ENCODE results near the gene TEX54. TPM values are rescaled to one million over a fixed set of nuclear protein-coding genes. Genes with fewer than 3 reads are reported as not detected.
"Not testable (repeated sequence)": the region's sequence is repeated elsewhere in the genome, so short reads cannot be mapped to it uniquely, and the experiment has no call there.

The TEX54 gene
- total RNA-seq, 4 donors from 2014 or later, result not detected

- Histone ChIP-seq H3K36me3 (no peaks in the 10 kb centered on the region), H3K27ac (no peak overlapping the region), H3K9me3 (no peaks in the 10 kb centered on the region), H3K4me1 (peaks cover 0 to 7% (median 2%) of the 10 kb centered on the region in 4 donors), H3K27me3 (no peaks in the 10 kb centered on the region), H3K4me3 (no peak overlapping the region)
- no peak for DNase-seq
- WGBS, 2 donors (ENCODE audit: low coverage in 1 of 2), result 83 to 89% methylated on average over 1 to 4 of the region's 4 CpGs
- in situ Hi-C loops (cut with MboI; ENCODE audit: low pct_ligation_motif_present in 1 of 4, low pct_unique_long_range_greater_than_20kb in 1 of 4, low sequenced_read_pairs in 3 of 4) (loop anchor here (5.0 to 25.0 kb wide), 4 partner anchors 77 to 477 kb away; partner anchors contain the start of genes TMEM179B (in 3 of the 4) and TUT1 (in 1 of the 4)), intact Hi-C loops (cut with DNase I; ENCODE audit: low total_unique reads) (loop anchor here (2.0 kb wide), 1 partner anchor 77 kb away; the partner anchor contains the start of gene TMEM179B)
- TF ChIP-seq POLR2A (IDR thresholded peaks at IDR 0.05) (no peak), POLR2AphosphoS5 (IDR thresholded peaks at IDR 0.05) (no peak), CTCF (IDR thresholded peaks at IDR 0.05) (no peak), EP300 (IDR thresholded peaks at IDR 0.05; ENCODE audit: low read depth) (no peak)
These were observed 31.2 kb upstream of the TEX54 start for GRCh38 chr11:62863687-62864335.

GRCh38 chr11:62861564-62862192 lies 29.0 kb upstream of the TEX54 start:
- DNase-seq; H3K27me3 ChIP-seq; intact Hi-C loops (cut with DNase I; ENCODE audit: low total_unique reads); H3K36me3 ChIP-seq; H3K27ac ChIP-seq; H3K4me3 ChIP-seq; H3K9me3 ChIP-seq: not testable (repeated sequence)
- peaks cover 0 to 21% (median 3%) of the 10 kb centered on the region in 4 donors for H3K4me1 ChIP-seq
- 86 to 94% methylated on average over 7 to 16 of the region's 16 CpGs for WGBS, 2 donors (ENCODE audit: low coverage in 1 of 2)
- in situ Hi-C loops (cut with MboI; ENCODE audit: low pct_ligation_motif_present in 1 of 4, low pct_unique_long_range_greater_than_20kb in 1 of 4, low sequenced_read_pairs in 3 of 4), result loop anchor here (5.0 to 25.0 kb wide), 4 partner anchors 74 to 474 kb away; partner anchors contain the start of genes TMEM179B (in 3 of the 4) and TUT1 (in 1 of the 4)

GRCh38 chr11:62860835-62861563 lies 28.4 kb upstream of the TEX54 start:
- Histone ChIP-seq H3K4me1 (peaks cover 0 to 27% (median 5%) of the 10 kb centered on the region in 4 donors), H3K4me3 (no peak overlapping the region), H3K36me3 (no peaks in the 10 kb centered on the region), H3K27me3 (no peaks in the 10 kb centered on the region), H3K9me3 (no peaks in the 10 kb centered on the region), H3K27ac (no peak overlapping the region)
- intact Hi-C loops (cut with DNase I; ENCODE audit: low total_unique reads), result no loop called here
- no peak for DNase-seq
- TF ChIP-seq CTCF (IDR thresholded peaks at IDR 0.05) (no peak), EP300 (IDR thresholded peaks at IDR 0.05; ENCODE audit: low read depth) (no peak), POLR2AphosphoS5 (IDR thresholded peaks at IDR 0.05) (no peak), POLR2A (IDR thresholded peaks at IDR 0.05) (no peak)
- in situ Hi-C loops (cut with MboI; ENCODE audit: low pct_ligation_motif_present in 1 of 4, low pct_unique_long_range_greater_than_20kb in 1 of 4, low sequenced_read_pairs in 3 of 4), result loop anchor here (5.0 to 25.0 kb wide), 4 partner anchors 74 to 474 kb away; partner anchors contain the start of genes TMEM179B (in 3 of the 4) and TUT1 (in 1 of the 4)
- WGBS, 2 donors (ENCODE audit: low coverage in 1 of 2), result 69 to 100% methylated on average over 1 to 5 of the region's 5 CpGs

- WGBS, 2 donors (ENCODE audit: low coverage in 1 of 2), result 78 to 85% methylated on average over 4 to 8 of the region's 8 CpGs
- H3K4me3 ChIP-seq; H3K9me3 ChIP-seq; DNase-seq; H3K27me3 ChIP-seq; H3K27ac ChIP-seq; H3K36me3 ChIP-seq; intact Hi-C loops (cut with DNase I; ENCODE audit: low total_unique reads): not testable (repeated sequence)
- H3K4me1 ChIP-seq, result peaks cover 3 to 34% (median 11%) of the 10 kb centered on the region in 4 donors
- in situ Hi-C loops (cut with MboI; ENCODE audit: low pct_ligation_motif_present in 1 of 4, low pct_unique_long_range_greater_than_20kb in 1 of 4, low sequenced_read_pairs in 3 of 4), result loop anchor here in 2 of 4 donors (25.0 kb wide), 2 partner anchors 272 to 472 kb away; partner anchors contain the start of gene TUT1 (in 1 of the 2)
These were observed 26.7 kb upstream of the TEX54 start for GRCh38 chr11:62859281-62859703.
